Astrocyte of the spinal cord (primary cell): ENCODE data around the gene FNDC3B.

Experiments
- DNase-seq: peaks from one replicate; pipeline ENCODE4 v3.0.0; 2011; ENCODE audit warnings: low read depth, low spot score
- H3K4me3 ChIP-seq: 2 replicates; pipeline ENCODE4 v1.5.1; 2011; ENCODE audit warnings: low read depth, mild to moderate bottlenecking, low read length, moderate library complexity
- in situ Hi-C: cut with HindIII; loops from 2 replicates; pipeline ENCODE4 v1.10.0; 2017; ENCODE audit warnings: low sequenced_read_pairs
- TF ChIP-seq, protein P1 (sequence below): IDR thresholded peaks from 2 replicates; pipeline ENCODE4 v1.5.1; 2012; ENCODE audit warnings: low read depth, mild to moderate bottlenecking, low read length, inconsistent platforms

The FNDC3B gene

DNA sequence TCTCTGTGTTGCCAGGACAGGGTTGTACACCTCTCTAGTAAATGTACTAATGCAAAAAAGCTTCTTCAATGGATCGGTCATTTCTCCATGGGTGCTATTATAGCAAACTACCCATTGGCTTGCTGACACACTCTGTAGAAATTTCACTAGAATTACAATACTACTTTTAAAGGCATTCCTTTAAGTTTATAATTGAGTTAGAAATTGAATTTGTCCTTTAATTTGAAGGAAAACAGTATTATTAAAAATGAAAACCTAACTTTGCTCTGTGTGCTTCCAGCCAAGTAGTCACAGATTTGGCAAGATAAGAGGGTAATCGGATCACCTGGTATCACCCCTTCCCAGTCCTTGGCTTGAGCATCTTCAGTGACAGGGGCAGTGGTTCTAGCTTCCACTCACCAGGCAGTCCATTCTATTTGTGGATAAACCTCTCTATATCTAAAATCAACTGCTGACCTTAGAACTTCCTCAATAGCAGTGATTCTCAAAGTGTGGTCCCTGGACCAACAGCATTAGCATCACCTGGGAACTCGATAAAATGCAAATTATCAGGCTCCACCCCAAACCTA is 315.6 kb downstream of the FNDC3B start:
- no peak overlapping the region for H3K4me3 ChIP-seq
- DNase-seq: no peak
- in situ Hi-C loops: no loop called here
- TF ChIP-seq, protein P1, sequence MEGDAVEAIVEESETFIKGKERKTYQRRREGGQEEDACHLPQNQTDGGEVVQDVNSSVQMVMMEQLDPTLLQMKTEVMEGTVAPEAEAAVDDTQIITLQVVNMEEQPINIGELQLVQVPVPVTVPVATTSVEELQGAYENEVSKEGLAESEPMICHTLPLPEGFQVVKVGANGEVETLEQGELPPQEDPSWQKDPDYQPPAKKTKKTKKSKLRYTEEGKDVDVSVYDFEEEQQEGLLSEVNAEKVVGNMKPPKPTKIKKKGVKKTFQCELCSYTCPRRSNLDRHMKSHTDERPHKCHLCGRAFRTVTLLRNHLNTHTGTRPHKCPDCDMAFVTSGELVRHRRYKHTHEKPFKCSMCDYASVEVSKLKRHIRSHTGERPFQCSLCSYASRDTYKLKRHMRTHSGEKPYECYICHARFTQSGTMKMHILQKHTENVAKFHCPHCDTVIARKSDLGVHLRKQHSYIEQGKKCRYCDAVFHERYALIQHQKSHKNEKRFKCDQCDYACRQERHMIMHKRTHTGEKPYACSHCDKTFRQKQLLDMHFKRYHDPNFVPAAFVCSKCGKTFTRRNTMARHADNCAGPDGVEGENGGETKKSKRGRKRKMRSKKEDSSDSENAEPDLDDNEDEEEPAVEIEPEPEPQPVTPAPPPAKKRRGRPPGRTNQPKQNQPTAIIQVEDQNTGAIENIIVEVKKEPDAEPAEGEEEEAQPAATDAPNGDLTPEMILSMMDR: no peak

DNA sequence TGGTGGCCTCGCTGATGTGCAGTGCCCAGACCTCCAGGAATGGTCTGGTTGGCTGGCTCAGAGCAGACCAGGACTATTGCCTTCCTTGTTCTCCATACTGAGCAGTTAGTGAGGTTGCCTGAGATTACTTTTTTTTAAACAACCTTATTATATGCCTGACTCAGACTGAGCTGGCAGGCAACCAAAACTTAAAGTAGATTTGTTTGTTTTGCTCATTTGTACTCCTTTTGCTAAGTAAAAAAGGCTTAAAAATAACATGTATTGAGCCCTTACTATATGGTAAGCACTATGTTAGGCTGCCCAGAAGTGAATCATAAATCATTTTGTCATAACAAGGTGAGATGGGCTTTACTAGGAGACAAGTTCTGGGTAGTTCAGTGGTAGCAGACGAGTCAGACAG is 316.5 kb downstream of the FNDC3B start:
- in situ Hi-C loops: no loop called here
- H3K4me3 ChIP-seq: no peak overlapping the region
- peak; percentile 96 for DNase-seq
- TF ChIP-seq, protein P1: no peak

DNA sequence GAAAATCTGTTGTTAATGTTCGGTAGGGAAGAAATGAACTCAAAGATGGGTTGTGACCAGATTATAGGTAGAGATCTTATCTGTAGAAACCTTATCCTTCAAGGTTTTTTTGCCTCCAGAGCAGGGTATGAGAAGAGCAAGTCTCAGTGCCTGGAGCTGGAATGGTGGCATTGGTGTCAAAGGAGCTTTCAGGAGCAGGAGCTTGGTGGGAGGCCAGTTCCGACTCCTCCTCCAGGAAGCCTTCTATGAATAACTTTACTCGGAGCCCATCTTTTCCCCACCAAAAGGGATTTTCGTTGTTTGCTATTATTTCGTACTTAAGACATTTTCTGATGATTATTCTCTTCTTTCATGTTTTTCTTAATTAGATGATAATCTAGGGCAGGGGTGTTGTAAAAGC is 317.0 kb downstream of the FNDC3B start:
- in situ Hi-C loops: no loop called here
- DNase-seq: no peak
- H3K4me3 ChIP-seq: no peak overlapping the region
- TF ChIP-seq, protein P1: no peak

DNA sequence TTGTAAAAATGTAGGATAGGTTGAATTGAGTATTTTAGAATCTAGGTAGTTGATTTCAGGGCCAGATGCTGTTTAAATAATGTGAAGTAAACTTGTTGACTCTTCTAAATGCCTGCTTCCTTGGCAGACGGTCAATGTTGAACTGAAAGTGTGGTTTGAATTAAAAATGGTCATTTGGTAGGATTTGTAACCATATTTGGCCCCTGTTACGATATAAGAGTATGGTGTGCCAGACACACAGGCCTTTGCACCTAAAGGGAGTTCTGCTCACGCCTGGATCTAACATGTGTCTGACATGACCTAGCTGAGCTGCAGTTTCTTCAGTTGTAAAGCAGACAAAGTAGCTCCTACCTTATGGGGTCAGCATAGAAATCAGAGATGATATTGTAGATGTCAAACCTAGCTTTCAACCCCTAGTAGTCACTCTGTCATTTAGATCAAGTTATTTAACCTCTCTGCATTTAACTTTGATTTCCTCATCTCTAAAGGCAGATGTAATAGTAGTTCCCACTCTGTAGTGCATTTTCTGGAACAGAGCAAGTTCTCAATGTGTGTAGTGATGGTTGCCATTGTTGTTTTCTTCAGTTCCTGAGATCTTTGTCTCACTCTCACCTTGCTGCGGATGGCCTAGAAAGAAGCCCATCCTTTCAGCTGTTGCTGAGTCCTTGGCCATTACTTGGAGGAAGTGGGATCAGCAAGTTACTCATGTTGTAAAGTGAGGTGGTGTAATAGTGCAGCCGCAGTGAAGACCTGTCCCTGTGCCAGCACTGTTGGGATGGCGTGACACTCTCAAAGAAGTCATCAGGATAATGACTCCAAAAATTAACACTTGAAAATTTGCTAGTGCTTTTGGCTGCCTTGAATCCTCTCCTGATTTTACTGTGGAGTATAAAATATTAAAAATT is 318.7 kb downstream of the FNDC3B start:
- no peak overlapping the region for H3K4me3 ChIP-seq
- no peak for DNase-seq
- TF ChIP-seq, protein P1: no peak
- in situ Hi-C loops: no loop called here

DNA sequence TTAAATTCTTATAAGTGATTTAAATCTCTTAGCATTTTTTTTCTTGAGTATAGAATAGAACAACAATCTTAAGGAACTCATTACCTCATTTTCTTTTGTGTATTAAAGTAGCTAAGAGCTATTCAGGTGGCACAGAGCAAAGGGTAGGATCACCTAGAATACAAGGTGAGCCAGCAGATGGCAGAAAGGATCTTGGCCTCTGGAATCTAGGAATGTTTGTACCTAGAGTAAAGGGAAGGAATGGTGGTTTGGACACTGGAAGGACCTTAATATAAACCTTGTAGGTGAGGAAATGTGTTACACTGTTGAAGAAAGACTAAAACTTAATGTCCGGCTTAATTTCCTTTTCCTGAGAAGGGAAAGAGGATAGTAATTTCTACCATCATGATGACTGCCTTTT is 319.9 kb downstream of the FNDC3B start:
- no peak overlapping the region for H3K4me3 ChIP-seq
- in situ Hi-C loops: no loop called here
- DNase-seq: no peak
- TF ChIP-seq, protein P1: no peak

DNA sequence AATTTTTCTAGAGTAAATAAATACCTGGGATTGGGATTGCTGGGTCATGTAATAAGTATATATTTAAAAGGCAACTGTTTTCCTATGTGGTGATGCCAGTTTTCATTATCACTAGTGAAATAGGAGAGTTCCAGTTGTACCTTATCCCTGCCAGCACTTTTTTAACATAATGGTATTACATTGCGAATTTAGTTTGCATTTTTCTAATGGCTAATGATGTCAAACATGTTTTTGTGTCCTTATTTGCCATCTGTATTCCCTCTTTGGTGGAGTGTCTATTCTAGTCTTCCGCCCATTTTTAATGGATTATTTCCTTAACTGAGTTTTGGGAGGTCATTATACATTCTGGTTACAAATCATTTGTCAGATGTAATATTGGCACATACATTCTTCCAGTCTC is 320.6 kb downstream of the FNDC3B start:
- no peak overlapping the region for H3K4me3 ChIP-seq
- in situ Hi-C loops: no loop called here
- DNase-seq: no peak
- TF ChIP-seq, protein P1: no peak
